Keratinocyte (primary cell): ENCODE results near the gene HDDC2.

Experiments used
- CTCF ChIP-seq, 3 experiments: IDR thresholded peaks in 1 of 3; conservative IDR thresholded peaks in 1 of 3; optimal IDR thresholded peaks in 1 of 3; 2 replicates in 2 of 3; 3 replicates in 1 of 3; pipeline versions ENCODE3 to v1.5.1; 2011; ENCODE audit warnings: low read length in 3 of 3, mild to moderate bottlenecking in 3 of 3, moderate library complexity in 2 of 3, control low read depth in 1 of 3, inconsistent platforms in 1 of 3; ENCODE audit not compliant: insufficient read depth in 2 of 3; ENCODE audit errors: extremely low read depth in 1 of 3
- EZH2 ChIP-seq: IDR thresholded peaks from one replicate; pipeline ENCODE4 v1.6.1; 2012; ENCODE audit warnings: inconsistent platforms, mild to moderate bottlenecking, low read length, moderate library complexity

- TF ChIP-seq EZH2 (no peak), CTCF (optimal IDR thresholded peaks at IDR 0.05 in 1 of 3, IDR thresholded peaks at IDR 0.05 in 1 of 3, conservative IDR thresholded peaks at IDR 0.05 in 1 of 3; ENCODE audit: extremely low read depth in 1 of 3, insufficient read depth in 2 of 3, low read length in 3 of 3) (no peak)
Measured at GRCh38 chr6:125285936-125286335, 15.8 kb downstream of the HDDC2 start.
